ENCODE measurements around the gene KLHL13. TPM values are rescaled to one million over a fixed set of nuclear protein-coding genes. Genes with fewer than 3 reads are reported as not detected.
"Not testable (repeated sequence)": the region's sequence is repeated elsewhere in the genome, so short reads cannot be mapped to it uniquely, and the experiment has no call there.

Gene KLHL13
- total RNA-seq, 1 experiment from 2014 or later: 0.12 TPM

GRCh38 chrX:118066867-118067515, 49.6 kb downstream of the KLHL13 start:
- no peak for DNase-seq (ENCODE audit: low read depth)

DNA sequence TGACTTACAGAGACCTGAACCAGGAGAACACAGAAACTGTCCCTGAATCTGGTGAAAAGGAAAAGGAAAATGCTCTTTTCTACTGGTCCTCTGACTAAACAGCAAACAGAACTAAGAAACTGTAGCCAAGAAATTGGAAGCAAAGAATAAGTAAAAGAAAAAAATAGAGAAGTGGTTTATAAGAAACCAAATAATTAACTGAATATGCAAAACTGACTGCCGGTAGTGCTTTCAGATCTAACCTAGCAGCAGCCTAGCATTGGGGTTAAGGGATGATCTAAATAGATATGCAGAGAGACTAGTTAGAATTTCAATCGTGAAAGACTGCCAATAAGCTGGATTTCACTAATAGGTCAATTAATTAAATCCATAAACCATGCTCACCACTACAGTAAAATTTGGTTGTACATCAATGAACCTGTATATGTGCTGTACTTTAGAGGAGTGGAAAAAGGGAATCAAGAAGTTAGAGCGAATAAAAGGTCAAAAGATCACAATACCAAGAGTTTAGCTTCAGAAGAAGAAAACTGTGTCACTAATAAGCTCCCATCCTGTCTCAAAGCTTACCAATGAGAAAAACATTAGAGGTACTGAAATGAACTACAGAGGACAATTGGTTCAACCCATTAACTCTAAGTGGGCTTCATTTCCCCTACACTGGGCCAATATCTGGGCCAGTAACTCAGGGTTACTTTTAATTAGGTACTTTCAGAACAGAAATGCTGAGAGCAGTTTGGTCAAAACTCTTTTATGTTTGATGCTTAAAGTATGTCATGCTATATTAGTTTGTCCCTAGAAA, 53.6 kb downstream of the KLHL13 start:
- no peak for DNase-seq (ENCODE audit: low read depth)

GRCh38 chrX:118062048-118062789, 54.4 kb downstream of the KLHL13 start:
- no peak for DNase-seq (ENCODE audit: low read depth)

GRCh38 chrX:118058924-118059323, 57.7 kb downstream of the KLHL13 start:
- no peak for DNase-seq (ENCODE audit: low read depth)

DNA sequence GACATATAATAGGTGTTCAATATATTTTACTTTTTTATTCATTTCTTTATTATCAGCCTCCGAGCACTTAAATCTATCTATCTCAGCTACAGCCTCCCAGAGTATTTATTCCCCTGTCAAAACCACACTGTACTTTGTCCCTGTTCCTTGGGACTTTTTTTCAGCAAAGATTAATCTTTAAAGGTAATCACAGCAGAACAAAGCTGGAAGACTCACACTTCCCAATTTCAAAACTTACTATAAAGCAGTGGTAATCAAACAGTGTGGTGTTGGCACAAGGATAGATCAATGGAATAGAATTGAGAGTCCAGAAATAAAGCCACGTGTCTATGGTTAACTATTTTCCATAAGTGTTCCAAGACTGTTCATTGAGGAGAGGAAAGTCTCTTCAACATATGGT, 59.7 kb downstream of the KLHL13 start:
- DNase-seq (ENCODE audit: low read depth): no peak

- no peak for DNase-seq (ENCODE audit: low read depth)
Observed at GRCh38 chrX:118049713-118050112, 66.9 kb downstream of the KLHL13 start.

GRCh38 chrX:118047446-118048186, 69.0 kb downstream of the KLHL13 start:
- DNase-seq (ENCODE audit: low read depth): no peak

- no peak for DNase-seq (ENCODE audit: low read depth)
Observed at GRCh38 chrX:118039591-118039990, 77.0 kb downstream of the KLHL13 start.

DNA sequence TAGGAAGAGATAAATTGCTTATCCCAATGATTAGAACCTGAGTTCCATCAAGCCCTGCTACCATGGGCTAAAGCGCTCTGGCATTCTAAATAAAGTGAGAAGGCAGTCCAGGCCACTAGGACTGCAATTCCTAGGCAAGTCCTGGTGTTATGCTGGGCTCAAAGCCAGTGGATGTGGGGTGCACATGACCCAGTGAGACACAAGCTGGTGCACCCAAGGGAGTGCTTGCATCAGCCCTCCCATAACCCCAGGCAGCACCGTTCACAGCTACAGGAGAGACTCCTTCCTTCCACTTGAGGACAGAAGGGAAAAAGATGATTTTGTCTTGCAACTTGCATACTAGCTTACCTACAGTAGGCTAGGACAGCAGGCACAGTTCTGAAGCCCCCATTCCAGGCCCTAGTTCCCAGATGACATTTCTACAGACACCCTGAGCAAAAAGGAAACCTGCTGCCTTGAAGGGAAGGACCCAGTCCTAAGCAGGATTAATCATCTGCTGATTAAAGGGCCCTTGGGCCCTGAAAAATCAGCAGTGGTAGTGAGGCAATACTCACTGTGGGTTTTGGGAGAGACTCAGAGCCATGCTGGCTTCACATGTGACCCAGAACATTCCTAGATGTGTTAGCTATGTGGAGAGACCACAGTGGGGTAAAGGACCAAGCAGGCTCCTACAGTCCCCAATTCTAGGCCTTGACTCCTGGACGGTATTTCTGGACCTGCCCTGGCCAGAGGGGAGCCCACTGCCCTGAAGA, 77.8 kb downstream of the KLHL13 start:
- no peak for DNase-seq (ENCODE audit: low read depth)

- no peak for DNase-seq (ENCODE audit: low read depth)
Observed at GRCh38 chrX:118026631-118027030, 90.0 kb downstream of the KLHL13 start.

DNA sequence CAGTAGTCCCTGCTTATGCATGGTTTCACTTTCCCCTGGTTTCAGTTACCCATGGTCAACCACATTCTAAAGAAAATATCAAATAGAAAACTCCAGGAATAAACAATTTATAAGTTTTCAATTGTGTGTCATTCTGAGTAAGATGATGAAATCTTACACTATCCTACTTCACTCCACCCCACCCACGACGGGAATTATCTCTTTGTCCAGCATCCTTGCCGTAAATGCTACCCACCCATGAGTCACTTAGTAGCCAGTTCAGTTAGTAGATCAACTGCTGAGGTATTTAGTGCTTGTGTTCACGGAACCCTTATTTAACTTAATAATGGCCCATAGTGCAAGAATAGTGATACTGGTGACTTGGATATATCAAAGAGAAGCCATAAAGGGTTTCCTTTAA, 91.4 kb downstream of the KLHL13 start:
- no peak for DNase-seq (ENCODE audit: low read depth)

- no peak for DNase-seq (ENCODE audit: low read depth)
Observed at GRCh38 chrX:118024482-118024881, 92.1 kb downstream of the KLHL13 start.

DNA sequence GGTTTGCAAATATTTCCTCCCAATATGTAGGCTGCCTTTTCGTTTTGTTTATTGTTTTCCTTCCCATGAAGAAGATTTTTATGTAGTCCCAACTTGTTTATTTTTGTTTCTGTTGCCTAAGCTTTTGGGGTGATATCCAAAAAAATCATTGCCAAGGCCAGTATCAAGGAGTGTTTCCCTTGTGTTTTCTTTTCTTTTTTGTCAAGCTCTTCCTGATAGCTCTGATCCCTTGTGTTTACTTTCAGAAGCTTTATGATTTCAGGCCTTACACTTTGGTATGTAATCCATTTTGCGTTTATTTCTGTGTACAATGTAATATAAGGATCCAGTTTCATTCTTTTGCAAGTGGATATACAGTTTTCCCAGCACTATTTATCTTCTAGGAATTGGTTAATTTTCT, 93.9 kb downstream of the KLHL13 start:
- DNase-seq (ENCODE audit: low read depth): no peak

DNA sequence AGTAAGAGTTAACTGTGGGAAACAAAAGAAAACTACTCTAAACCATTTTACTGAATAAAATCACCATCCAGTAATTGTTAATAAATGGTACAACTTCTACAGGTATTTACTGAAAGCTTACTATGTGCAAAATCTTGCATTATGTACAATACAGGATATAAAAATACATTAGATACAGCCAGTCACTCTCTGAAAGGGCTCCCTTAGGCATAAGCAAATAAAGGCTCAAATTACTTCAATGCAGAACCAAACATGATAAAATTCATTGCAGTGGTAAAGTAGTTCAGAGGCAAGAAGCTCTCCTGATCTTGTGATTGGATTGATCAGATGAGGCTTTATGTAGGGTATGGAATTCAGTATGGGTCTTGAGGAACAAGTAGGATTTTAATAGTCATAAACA, 100.2 kb downstream of the KLHL13 start:
- DNase-seq (ENCODE audit: low read depth): no peak

GRCh38 chrX:118002417-118002816, 114.2 kb downstream of the KLHL13 start:
- not testable (repeated sequence) for DNase-seq (ENCODE audit: low read depth)

DNA sequence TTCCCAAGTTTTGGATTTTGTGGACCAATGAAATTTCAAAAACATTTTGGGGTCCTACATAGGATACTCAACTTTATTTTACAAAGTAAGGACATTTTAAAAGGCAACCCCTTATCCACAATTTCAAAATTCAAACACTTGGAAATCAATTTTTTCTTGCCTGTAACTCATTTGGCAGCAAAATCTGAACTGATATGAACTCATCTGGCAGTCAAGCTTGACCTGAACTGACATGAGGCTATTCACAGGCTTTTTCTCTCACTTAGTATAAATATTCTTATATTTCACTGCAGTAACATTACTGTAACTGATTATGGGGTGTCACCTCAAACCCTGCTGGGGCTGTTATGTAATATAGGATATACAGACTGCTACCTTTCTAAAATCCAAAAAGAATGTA, 116.1 kb downstream of the KLHL13 start:
- no peak for DNase-seq (ENCODE audit: low read depth)

- DNase-seq (ENCODE audit: low read depth): no peak
Observed at GRCh38 chrX:117998171-117998570, 118.4 kb downstream of the KLHL13 start.

- DNase-seq (ENCODE audit: low read depth): no peak
Observed at GRCh38 chrX:117996918-117997480, 119.6 kb downstream of the KLHL13 start.

DNA sequence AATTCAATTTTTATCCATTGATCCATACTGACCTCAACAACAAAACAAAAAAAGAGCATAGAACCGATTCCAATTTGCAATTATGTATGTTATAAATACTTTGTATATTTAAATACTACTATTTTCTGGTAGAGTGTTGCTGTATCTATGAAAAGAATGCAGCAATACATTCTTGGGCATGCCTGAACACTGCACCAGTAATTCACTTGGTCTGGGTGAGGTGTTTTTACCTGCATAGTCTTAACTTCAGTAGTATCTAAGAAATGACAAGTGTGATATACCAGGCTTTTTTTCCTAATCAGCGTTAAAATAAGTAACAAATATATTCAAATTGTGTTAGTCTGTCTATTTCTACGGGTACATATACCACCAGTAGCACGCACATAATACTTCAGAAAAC, 120.2 kb downstream of the KLHL13 start:
- DNase-seq (ENCODE audit: low read depth): no peak

DNA sequence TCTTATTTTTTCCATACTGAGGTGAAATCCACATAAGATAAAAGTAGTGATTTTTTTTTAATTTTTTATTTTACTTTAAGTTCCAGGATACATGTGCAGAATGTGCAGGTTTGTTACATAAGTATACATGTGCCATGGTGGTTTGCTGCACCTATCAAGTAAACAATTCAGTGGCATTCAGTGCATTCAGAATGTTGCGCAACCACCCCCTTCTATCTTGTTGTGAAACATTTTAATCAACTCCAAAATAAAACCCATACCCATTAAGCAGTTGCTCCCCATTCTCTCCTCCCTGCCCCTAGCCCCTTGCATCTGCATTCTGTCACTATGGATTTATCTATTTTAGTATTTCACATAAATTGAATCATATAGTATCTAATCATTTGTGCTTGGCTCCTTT, 121.2 kb downstream of the KLHL13 start:
- no peak for DNase-seq (ENCODE audit: low read depth)

- DNase-seq (ENCODE audit: low read depth): no peak
Observed at GRCh38 chrX:117992192-117992723, 124.4 kb downstream of the KLHL13 start.

Measured in RPMI7951 (cell line).